ENCODE data around the gene CATSPER1.
A peak's percentile ranks its signal among the peaks of the same experiment; 100 is the strongest.

CATSPER1 gene

DNA sequence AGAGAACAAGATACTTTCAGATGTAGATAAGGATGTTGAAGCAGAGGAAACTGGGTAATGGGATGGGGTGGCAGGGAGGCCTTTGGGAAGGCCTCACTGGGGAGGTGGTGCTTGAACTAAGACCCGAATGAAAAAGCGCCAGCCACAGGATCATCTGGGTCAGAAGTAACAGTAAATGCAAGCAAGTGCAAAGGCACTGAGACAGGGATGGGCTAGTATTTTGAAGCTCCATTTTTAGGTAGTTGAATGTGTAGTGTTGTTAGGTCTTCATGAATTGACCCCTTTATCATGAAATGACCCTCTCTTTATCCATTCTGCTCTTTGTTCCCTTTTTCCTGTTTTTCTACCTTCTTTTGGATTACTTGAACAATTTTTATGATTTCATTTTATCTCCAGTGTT lies 37.6 kb upstream of the CATSPER1 start:
- no peak overlapping the region for H3K4me3 ChIP-seq (ENCODE audit: low read depth, low read length)
- no peak for TF ChIP-seq CTCF (IDR thresholded peaks at IDR 0.05; ENCODE audit: borderline replicate concordance, insufficient read depth, low read depth, low read length)

GRCh38 chr11:66062408-66062807 lies 36.1 kb upstream of the CATSPER1 start:
- no peak for TF ChIP-seq CTCF (IDR thresholded peaks at IDR 0.05; ENCODE audit: borderline replicate concordance, insufficient read depth, low read depth, low read length)

DNA sequence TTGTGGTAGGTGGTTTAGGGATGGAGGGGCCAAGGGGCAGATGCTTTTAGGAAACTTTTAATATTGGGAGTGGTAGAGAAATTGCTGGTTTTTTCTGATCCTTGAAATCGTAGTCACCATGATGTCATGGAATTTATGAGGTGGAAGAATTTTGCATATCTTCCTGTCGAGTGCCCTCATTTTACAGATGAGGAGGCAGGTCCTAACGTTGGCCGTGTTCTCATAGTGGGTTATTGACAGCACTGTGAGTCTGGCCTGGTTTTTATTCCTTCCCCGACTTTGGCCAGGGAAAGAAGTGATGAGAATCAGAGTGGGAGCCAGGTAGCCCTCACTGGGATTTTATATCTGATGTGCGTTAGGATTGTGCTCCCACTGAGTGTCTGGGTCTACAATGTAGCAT lies 35.0 kb upstream of the CATSPER1 start:
- TF ChIP-seq CTCF (IDR thresholded peaks at IDR 0.05; ENCODE audit: borderline replicate concordance, insufficient read depth, low read depth, low read length) = no peak
- no peak overlapping the region for H3K4me3 ChIP-seq (ENCODE audit: low read depth, low read length)

More at GRCh38 chr11:66062408-66062807, 36.1 kb upstream of the CATSPER1 start:
- no peak overlapping the region for H3K4me3 ChIP-seq (ENCODE audit: low read depth, low read length)

- no peak overlapping the region for H3K4me3 ChIP-seq (ENCODE audit: low read depth, low read length)
- no peak for TF ChIP-seq CTCF (IDR thresholded peaks at IDR 0.05; ENCODE audit: borderline replicate concordance, insufficient read depth, low read depth, low read length)
Observed at GRCh38 chr11:66059966-66060680, 33.8 kb upstream of the CATSPER1 start.

DNA sequence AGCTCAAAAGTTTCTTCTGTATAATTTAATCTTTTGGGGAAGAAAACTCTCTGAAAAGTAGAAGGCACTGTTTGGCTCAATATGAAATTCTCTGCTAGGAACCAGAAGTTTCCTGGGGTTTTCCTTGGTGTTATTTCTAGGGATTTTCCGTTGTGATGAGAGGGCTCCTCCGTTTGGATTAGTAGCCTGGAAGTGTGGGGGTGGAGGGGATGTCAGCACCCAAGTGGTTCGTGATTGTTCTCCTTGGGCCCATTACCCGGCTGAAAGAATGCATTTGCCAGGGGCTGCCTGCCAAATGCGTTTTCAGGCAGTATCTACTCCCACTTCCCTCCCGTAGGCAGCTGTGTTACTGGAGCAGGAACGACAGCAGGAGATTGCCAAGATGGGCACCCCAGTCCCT lies 30.2 kb upstream of the CATSPER1 start:
- no peak for TF ChIP-seq CTCF (IDR thresholded peaks at IDR 0.05; ENCODE audit: borderline replicate concordance, insufficient read depth, low read depth, low read length)
- no peak overlapping the region for H3K4me3 ChIP-seq (ENCODE audit: low read depth, low read length)

- no peak overlapping the region for H3K4me3 ChIP-seq (ENCODE audit: low read depth, low read length)
- no peak for TF ChIP-seq CTCF (IDR thresholded peaks at IDR 0.05; ENCODE audit: borderline replicate concordance, insufficient read depth, low read depth, low read length)
Observed at GRCh38 chr11:66055021-66055420, 28.7 kb upstream of the CATSPER1 start.

DNA sequence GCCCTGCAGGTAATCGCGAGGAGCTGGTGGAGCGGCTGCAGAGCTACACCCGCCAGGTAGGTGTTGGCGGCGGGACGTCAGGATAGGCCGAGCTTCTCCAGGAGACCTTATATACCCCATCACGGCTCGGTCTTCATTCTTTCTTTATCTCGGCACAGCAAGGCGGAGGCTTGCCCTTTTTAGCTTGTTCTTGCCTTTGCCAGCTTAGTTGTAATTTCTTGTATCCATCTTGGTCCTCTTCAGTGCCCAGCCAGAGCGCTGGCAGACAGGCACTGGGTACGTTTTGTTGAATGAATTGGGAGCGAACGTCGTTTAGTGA lies 26.3 kb upstream of the CATSPER1 start:
- peak overlapping the region; percentile 96 for H3K4me3 ChIP-seq (ENCODE audit: low read depth, low read length)
- no peak for TF ChIP-seq CTCF (IDR thresholded peaks at IDR 0.05; ENCODE audit: borderline replicate concordance, insufficient read depth, low read depth, low read length)
